NCI-H2227 treated with DMSO at 0.1 percent for 48 hours (cell line): ENCODE measurements around the gene TTLL5.

Experiments
- DNase-seq: peaks from one replicate; lab custom pipeline; 2025; lab: John Stamatoyannopoulos, UW

Gene TTLL5

GRCh38 chr14:75742867-75743266 lies 81.8 kb downstream of the TTLL5 start:
- no peak for DNase-seq

GRCh38 chr14:75747899-75748298 lies 86.9 kb downstream of the TTLL5 start:
- no peak for DNase-seq

GRCh38 chr14:75748336-75748735 lies 87.3 kb downstream of the TTLL5 start:
- no peak for DNase-seq

DNA sequence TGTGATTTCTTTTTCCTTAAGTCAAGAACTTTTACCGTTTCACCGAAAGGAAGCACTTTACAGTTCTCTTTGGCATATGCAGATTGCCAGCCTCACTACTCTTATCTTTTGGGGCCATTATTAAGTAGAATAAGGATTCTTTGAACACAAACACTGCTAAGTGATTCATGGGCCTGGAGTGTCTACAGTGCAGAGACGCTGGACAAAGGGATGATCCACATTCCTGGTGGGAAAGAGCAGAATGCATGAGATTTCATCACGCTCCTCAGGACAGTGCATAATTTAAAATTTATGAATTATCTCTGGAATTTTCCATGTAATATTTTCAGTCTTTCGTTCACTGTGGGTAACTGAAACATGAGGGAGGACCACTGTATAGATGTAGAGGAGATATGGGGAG lies 90.2 kb downstream of the TTLL5 start:
- DNase-seq: no peak

DNA sequence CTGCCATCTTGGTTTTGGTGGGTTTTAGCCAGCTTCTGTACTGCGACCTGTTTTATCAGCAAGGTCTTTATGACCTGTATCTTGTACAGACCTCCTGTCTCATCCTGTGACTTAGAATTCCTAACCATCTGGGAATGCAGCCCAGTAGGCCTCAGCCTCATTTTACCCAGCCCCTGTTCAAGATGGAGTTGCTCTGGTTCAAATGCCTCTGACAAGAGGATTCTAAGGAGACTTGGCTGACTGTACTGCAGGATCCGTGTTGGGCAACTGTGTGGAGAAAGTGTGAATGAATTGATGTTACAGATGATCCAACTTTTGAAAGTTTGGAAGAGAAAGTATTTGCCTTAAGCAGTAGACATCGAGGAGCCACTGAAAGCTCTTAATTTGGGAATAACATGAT lies 91.0 kb downstream of the TTLL5 start:
- DNase-seq: no peak

- no peak for DNase-seq
Measured at GRCh38 chr14:75752907-75753594, 92.0 kb downstream of the TTLL5 start.

DNA sequence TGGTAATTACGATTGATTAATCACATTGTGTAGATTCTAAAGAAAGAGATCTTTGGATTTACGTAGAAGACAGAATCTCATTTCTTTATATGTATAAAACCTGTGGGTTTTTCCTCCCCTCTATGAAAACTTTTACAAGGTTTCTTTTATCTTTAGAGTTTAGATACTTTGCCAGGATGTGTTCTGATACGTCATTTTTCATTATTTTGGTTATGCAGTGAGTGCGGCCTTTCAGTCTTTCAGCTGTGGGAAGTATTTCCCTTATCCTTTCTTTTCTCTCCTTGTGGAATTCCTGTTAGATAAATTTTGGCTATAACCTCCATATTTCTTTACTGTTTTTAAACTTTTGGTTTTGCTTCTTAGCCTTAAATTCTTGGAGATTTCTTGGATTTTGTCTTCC lies 92.7 kb downstream of the TTLL5 start:
- DNase-seq: no peak

GRCh38 chr14:75757644-75758402 lies 96.8 kb downstream of the TTLL5 start:
- DNase-seq: no peak

DNA sequence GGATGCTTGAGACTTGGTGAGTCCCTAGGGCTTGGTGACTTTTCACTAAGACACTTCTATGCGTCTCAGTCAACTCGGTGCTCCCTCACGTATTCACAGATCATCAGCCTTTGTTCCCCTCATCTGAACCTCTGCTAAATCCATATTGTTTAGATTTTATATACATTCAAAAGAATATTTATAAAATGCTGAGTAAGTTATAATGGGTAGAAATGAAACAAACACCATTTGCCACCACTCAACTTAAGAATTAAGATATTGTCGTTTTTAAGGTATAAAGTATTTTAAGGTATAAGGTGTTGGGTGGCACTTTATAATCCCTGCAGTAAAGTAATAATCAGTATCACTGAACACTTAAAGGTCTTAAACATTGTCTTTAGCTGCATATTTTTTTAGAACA lies 103.0 kb downstream of the TTLL5 start:
- no peak for DNase-seq

GRCh38 chr14:75769047-75769685 lies 108.1 kb downstream of the TTLL5 start:
- no peak for DNase-seq

DNA sequence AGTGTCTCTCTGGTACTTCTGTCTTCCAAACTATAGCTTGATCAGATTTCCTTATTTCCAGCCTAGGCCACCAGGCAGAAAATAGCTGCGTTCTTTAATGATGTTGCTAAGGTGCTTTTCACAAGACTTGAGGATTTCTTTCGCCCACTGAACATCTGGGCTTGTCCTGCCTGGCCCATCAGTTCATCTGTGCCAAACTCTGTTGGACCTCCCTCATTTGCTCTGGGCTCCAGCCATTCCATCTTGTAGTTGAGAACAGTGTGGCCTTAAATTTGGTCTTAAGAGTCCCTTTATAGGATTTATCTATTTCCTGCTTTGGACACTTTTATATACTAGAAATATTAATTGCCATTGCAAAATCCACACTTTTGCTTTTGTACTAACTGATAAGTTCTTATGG lies 109.6 kb downstream of the TTLL5 start:
- no peak for DNase-seq

GRCh38 chr14:75771595-75771994 lies 110.5 kb downstream of the TTLL5 start:
- no peak for DNase-seq

DNA sequence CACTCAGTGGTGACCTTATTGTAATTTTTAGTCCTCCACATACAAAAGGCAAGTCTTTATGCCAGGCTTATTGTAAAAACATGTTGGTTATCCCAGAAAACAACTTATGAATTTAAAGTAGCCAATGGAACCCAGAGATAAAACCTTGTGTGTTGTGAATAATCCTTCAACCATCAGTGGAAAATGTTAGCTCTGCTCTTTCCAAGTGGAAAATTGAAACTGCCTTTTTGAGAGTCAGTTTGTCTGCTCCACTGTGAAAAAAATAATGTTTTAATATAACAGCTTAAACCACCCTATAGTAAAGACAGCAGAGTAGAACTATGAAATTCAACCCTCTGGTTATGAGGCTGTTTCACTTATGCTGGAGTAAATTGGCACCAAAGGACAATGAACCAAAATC lies 112.0 kb downstream of the TTLL5 start:
- DNase-seq: no peak

- no peak for DNase-seq
Measured at GRCh38 chr14:75781096-75781495, 120.0 kb downstream of the TTLL5 start.

DNA sequence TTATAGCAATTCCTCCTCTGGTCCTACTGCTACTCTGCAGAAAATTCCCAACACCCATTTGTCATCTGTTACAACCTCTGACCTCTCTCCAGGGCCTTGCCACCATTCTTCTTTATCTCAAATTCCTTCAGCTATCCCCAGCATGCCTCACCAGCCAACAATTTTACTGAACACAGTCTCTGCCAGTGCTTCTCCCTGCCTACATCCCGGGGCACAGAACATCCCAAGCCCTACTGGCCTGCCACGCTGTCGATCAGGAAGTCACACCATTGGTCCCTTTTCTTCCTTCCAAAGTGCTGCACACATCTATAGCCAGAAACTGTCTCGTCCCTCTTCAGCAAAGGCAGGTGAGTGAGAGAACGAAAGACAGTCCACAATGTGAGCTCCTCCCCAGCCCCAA lies 122.1 kb downstream of the TTLL5 start:
- DNase-seq: no peak

GRCh38 chr14:75783602-75784313 lies 122.7 kb downstream of the TTLL5 start:
- no peak for DNase-seq

- DNase-seq: no peak
Measured at GRCh38 chr14:75784314-75784686, 123.3 kb downstream of the TTLL5 start.

DNA sequence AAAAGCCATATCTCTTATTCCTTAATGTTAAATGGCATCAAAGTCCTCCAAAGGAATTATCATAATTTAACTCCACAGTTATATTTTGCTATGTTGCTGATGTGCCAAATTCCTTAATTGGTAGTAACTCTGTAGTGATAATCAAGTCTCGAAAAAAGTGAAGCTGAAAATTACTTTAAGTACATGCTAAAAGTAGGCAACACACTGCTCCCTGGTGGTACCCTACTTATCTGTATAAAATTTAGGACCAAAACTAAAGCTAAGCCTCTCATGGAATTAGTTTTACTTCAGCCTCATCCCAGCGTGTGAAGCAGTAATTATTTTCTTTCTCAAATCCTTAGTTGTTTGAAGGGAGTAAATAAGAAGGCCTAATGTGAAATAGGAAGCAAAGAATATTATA lies 132.8 kb downstream of the TTLL5 start:
- DNase-seq: no peak

DNA sequence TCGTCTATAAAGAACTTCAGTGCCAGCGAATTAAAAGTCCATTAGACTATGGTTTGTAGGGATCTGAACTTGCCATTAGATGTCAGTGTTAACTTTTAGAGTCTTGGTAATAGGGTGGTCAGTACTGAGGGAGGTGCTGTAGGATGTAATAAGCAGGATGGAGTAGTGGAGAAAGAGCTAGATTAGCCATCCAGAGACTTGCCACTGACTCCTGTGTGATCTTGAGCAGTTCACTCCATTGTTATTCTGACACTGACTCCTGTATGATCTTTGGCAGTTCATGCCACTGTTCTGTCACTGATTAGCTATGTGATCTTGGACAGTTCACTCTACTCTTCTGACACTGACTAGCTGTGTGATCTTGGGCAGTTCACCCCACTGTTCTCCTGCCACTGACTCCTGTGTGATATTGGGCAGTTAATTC lies 133.6 kb downstream of the TTLL5 start:
- no peak for DNase-seq

- no peak for DNase-seq
Measured at GRCh38 chr14:75800792-75801191, 139.7 kb downstream of the TTLL5 start.

- DNase-seq: no peak
Measured at GRCh38 chr14:75802486-75802885, 141.4 kb downstream of the TTLL5 start.

GRCh38 chr14:75803765-75804164 lies 142.7 kb downstream of the TTLL5 start:
- DNase-seq: no peak
